NCI-H446 (cell line): ENCODE results near the gene ITGA11.

ENCODE experiments used
- DNase-seq, 2 experiments: peaks; one replicate each; lab custom pipeline; 2025; lab: John Stamatoyannopoulos, UW

ITGA11 gene

DNA sequence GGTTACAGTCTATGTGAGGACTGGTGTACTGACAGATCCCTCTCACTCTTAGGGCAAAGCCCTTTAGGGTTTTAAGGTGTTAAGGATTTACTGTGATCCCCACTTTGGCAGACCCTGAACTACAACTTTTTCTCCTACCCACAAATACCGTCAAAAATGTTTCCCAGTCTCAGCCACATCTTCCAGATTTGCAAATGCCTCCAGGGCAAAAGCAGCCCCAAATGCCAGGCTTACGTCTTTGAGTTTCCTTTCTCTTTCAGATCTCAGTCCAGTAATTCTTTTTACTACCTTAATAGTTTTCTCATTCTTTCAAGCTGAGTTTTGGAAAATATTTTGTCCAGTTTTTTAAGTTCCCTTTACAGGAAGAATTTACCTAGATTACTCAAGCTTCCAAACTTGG lies 13.4 kb upstream of the ITGA11 start:
- DNase-seq = no peak

DNA sequence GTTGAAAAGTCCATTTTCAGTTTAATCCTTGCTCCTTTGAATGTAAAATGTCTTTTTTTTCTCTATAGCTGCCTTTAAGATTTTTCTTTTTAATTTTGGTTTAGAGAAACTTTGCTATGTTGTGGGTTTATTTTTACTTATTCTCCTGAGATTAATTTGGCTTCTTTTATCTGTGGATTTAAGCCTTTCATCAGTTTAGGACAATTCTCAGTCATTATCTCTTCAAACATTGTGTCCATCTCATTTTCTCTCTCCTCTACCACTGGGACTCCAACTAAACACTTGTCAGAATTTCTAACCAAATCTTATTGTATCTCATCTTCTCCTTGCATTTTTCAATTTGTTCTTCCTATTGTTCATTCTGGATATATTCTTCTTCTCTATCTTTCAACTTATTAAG lies 12.4 kb upstream of the ITGA11 start:
- no peak for DNase-seq

DNA sequence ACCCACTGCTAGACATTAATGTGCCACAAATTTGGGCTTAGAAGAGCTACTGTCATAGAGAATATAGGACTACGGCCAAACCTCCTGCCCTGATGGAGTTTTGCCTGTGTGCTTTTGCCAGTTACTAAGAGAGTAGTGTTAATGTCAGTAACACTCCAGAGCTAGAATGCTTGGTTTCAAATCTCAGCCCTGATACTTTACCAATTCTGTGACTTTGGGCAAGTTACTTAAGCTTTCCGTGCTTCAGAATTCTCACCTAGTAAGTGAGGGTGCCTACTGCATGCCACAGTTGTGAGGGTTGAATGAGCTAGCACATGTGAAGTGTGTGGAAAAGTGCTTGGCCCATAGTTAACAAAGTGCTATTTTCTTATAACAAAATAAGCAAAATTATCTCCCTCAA lies 10.9 kb upstream of the ITGA11 start:
- DNase-seq = no peak

DNA sequence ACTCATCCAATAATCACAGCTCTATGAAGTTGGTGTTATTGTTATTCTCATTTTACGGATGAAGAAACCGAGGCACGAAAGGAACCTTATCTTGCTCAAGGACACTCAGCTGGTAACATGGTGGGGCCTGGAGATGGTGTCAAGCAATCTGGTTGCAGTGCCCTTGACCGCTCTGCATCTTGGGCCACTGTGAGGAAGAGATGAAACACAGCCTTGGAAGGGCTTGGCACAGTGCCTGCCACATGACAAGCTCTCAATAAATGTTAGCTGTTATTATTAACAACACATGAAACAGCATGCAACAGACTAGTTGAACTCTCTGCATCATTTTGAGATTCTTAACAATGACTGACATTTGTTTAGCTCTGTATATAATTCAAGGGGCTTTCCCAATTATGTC lies 10.1 kb upstream of the ITGA11 start:
- no peak for DNase-seq

DNA sequence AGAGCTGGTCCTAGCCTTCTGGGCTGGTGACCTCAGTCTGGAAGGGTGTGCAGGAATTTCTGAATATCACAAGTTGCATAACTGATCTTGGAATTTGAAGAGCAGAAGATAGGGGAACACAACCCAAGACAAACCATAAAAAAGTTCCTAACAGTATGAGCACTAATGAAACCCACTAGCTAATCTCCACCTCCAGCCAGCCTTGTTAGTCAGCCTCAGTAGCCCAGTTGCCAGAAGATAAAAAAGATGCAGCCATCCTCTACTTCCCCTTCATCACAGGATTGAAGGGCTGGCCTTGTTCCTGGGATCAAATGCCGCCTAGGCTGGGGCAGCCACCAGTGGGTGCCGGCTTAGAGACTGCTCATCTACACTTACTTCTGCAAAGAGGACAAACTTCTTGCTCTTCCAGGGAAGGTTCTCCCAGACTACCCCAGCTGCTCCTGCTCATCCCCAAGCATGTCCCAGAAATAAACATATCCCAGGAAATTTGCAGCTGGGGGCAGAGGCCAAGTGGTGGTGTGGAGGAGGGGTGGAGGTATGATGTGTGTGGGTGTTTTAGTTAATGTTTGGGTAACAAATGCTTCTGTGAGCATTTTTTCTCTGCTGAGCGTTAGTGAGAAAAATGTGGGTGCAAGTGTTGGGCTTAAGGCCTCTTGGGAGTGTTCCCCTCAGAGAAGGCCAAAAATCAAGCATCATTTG lies 9.2 kb upstream of the ITGA11 start:
- no peak for DNase-seq

DNA sequence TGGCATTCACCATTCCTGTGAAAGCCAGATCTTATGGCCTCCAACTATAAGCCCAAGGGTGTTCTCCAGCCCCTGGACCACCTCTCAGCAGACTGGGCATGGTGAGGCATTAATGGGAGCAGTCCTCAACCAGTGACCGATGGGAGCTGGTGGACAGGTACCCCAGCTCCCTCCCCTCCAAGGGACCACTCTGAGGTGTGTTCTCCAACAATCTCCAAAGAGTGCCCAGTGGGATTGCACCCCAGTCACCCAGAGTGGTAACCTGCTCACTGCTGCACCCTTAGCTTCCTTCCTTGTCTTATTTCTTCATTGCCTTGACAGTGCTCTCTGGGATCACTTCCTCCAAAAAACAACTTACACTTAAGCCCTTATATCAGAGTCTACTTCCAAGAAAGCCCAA lies 8.2 kb upstream of the ITGA11 start:
- DNase-seq = no peak

DNA sequence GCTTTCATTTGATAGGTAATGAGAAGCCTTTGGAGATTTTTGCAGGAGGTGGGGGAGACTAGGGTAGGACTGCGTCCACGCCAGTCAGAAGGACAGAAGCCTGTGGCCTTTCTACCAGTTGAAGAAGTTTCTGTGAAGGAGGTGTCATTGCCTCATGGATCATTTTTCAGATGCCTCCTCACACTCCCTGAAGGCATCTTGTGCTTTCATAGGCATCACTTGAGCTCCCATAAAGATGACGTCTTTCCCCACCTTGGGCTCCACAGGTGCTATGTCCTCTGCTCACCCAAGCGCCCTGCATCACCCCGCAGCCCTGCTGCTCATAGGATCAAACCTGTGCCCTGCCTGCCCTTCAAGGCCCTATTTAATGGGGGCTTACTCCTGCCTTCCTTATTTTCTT lies 7.5 kb upstream of the ITGA11 start:
- DNase-seq = no peak

DNA sequence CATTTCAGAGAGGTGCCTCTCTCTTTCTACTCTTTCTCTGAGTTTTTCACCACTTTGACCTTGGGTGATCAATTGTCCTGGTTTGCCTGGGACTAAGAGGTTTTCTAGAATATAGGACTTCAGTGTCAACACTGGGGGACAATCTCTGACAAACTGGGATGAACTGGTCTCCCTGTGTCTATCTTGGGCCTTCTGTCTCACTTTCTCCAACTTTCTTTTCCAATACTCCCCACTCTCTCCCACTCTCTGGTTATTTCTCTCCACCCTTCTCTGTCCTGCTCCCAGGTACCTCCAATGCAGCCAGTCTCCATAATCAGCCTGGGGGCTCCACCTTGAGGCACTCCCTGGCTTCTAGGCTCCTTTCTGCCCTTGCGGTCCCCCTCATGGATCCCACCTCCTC lies 4.7 kb upstream of the ITGA11 start:
- DNase-seq = no peak

DNA sequence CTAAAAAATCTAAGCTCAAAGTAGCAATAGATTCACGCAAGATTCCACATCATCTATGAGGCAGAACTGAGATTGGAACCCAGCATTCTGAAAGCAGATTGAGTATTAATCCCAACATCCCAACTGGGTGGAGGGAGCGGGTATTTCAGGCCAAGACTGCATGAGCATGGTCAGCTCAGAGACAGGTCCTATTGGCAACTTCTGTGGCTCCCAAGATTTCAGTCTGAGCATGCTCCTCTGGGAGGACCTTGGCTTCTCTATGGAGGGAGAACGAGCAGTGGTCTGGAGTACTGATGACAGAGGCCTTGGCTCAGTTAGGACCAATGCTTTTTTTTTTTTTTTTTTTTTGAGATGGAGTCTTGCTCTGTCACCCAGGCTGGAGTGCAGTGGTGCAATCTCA lies 4.0 kb upstream of the ITGA11 start:
- DNase-seq = no peak

DNA sequence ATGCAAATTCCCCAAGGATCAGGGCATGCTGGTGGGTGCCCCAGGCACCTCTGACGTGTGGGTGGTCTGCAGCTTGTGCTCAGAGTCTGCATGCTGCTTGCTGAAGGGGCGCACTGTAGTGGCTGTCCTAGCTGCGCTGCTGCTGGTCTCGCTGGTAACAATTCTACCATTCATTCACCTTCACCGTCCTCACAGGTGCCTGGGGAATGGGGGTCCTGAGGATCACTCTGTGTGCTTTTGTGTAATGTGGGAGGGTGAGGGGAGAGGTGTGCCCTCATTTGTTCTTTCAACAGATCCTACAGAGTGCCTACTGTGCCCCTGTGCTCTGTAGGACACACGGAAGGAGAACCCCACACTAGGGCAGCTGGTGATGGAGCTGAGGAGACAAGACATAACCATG lies 2.1 kb upstream of the ITGA11 start:
- no peak for DNase-seq

DNA sequence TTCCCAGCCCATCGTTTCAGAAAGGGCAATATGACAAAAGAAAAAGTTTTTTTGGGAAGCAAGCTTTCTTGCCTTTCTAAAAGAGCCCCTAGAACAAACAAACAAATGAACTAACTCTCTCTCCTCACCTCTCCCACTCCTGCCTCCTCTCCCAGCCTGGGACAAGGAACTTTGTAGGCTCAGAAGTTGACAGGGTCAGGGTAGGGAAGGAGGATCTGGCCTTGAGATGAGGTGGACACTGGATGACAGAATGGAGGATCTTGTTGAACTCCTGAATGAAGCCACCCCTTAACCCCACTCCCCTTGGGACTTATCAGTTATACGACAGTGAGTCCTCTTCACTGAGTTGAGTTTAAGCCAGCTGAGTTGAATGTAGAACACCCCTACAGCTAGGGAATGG lies 1.6 kb upstream of the ITGA11 start:
- DNase-seq = no peak

DNA sequence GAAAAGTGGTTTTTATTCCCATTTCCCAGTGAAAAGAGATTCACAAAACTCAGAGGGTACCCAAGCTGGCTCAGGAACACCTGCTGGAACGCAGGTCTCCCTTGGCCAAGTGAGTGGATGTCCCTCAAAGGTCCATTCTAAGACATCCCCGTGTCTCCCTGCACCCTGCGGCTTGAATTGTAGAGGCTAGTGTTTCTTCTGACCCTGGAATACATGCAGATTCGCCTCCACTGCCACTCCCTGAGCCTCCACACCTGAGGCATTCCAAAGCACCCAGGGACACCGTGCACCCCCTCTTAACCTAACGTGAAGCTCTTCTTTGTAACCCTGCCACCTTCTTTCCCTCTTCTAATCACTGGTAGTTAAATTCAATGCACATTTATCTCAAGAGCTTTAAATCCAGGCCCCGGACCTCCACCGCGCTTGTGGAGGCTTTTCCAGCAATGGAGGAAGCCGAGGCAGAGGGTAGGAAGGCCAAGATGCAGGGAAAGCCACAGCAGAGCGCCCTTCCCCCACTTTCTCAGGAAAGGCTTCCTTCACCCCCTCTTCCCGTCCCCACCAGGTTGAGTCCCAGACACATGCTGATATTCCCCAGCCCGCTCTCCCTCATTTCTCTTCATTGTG lies 590 bp upstream of the ITGA11 start:
- DNase-seq = no peak

DNA sequence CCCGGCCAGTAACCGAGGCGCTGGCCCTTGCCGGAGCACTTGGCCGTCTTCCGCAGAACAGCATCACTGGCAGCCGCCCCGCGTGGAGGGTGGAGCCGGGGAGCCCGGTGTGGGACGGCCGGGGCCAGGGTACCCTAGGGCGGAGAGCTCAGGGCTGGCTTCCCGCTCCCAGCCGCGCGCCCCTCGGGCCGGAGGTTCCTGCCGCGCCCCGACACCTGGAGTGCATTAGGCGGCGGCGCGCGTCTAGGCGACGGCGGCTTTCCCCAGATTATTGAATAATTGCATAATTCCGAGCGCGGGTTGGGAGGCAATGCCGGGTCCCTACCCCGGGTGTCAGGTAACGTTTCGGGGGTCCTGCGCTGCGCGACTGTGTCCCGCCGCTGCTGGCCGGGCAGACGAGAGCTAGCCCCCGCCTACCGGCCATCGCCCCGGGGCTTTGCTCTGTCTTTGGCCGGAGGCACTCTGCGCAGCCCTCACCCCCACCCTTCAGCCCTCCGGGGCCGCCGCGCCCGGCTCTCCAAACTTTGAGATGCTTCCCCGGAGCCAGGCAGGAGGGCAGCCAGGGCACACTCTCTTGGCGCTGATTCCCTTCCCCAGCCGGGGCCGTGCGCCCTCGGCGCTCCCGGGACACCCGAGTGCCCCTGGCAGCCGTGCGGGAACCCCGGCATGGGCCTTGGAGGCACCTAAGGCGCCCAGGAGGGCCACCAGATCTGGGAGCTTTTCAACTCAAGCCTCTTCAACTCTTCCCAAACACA lies 749 bp downstream of the ITGA11 start:
- no peak for DNase-seq

DNA sequence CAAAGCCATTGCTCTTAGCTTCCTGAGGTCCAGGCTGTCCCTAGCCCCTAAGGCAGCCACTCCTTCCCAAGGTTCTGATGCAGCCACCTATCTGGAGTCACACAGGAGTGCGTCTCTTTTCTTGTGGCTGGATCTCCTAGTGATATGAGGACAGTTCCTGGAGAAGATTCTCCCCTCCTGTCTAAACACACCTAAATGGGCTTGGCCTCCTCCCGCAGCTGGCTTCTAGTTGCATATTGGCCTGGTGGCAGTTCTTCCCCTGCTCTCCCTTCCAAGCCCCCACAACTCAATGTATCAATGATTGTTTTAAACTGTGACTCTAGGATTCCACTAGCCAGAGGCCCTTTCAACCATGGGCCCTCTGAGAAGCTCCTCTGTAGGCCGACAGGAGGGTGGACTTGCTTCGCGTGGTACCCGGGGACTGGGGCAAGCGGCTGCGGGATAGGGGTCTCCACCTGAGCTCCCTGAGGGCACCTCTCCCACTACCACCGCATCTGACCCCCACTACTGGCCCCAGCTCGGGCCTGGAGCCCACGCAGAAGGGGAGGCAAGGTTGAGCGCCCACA lies 1.4 kb downstream of the ITGA11 start:
- DNase-seq = no peak

DNA sequence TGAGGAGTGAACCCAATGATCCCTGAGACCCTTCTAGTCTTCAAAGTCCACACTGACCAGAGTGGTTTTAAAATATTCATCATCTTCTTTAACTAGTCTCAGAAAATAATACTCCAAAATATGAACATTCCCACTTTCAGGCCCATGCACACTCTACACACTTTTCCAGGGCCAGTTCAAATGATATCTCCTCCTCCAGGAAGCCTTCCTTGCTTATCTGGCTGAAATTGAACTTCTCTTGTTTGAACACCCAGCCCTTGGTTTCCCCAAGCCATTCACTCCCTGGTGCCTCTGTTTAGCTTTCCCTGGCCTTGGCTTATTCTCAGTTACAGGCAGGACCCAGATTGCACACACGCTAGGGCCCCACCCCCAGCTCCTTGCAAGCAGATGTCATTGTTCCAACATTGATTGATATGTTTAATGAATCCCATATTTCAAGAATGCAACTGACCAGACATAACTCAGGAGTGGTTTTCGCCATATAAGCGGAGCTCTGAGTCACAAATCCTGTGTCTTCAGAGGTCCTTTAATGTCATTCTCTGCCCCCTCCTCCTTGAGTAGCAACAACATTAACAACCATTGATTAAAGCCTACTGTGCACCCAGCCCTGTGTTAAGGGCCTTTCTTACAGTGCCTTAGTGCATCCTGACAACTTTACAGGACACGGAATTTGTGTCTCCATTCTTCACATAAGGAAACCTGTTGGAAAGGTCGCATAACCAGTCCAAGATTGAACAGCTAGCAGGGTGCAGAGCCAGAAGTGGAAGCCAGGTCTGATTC lies 2.1 kb downstream of the ITGA11 start:
- no peak for DNase-seq

DNA sequence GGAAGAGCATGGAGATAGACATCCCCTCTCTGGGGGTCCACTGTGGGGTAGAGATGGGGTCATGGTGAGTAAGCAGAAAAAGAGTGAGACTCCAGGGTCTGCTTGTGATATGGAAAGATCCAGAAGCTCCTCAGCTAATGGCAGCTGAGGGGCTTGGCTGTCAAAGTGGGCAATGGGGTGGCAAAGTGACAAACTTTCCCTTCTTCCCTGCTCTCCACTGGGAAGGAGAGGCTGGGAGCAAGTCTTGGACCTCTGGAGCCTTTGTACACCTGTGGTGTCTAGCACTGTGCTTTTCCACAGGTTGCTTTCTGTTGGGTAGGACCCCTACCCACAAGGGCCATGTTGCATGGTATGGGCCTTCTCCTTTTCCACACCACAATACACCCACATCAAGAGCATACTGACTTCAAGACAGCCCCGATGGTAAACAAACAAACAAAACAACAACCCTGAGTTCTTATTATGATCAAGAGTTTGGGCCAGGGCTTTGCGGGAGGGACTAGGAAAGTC lies 3.5 kb downstream of the ITGA11 start:
- no peak for DNase-seq

DNA sequence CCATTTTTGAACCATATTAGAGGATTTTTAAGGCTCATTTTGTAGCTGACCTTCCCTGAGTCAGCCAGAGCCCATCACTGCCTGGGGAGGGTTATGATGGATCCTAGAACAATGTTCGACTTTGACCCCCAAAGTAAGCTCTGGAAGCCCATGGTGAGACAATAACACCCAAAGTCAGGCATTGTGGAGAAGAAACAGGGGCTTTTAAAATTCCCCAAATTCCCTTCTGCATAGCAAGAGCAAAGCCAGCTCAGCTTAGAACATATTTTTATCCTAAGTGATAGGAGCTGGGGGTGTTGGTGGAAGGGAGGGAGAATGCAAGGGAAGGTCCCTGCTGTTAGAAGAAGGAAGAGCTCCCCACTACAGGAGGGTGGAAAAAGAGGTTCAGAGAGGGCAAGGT lies 4.0 kb downstream of the ITGA11 start:
- DNase-seq = no peak

DNA sequence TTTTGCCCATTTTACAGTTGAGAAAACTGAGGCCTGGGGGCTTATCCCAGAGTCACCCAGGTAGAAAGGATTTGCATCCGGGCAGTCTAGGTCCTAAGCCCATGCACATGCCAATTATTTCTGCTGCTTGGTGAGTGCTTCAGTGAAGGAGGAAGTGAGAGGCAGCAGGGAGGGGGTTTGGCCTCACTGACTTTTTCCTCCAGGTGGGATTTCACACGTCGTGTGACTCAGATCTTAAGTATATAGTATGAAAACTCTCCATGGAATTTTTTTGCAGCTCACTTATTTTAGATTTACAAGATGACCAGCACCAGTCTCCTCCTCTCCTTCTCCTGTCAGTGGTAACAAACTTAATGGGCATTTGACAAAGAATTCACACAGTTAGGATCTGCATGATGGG lies 4.6 kb downstream of the ITGA11 start:
- no peak for DNase-seq

DNA sequence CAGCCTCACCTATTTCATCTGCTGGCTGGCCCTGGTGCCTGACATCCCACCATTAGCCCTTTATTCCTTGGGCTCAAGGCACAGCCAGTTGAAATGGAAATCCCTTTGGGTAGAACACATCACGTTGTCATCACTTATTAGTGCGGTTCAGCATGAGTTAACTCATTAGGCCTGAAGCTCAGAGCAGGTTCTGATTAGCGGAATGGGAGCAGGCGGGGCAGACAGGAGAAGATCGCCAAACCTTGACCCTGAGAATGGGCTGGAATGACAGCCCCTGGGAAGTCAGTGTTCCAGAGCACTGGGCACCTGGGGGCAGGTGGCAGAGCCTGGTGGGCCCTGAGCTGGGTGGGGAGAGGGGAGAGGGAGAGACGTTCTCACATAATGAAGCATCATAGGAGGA lies 5.8 kb downstream of the ITGA11 start:
- DNase-seq = no peak

DNA sequence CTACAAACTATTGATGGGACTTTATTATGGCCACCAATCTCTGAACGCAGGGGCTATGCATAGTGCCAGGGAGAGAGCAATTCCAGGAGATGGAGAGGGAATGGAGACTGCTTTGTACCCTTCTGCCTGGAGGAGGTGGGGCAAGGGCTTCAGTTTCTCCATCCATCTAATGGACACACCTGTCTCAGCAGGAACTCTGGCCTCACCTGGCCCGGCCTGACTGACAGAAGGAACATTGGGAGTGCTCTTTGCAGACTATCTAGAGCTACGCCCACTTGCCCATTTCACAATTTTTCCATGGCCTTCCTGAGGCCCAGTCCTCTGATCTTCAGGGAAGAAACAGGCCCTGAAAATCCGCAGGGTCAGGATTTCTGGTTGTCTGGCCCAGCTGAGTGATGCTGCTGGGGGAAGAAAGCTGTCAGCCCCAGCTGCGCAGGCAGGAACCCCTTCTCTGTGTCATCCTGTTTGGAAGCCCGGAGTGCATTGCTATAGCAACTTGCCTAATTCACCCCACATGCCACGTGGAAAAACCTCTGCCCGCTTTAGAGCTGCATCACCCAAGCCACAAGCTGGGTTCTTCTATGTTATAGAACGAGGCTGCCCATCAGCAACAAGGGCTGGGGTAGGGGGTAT lies 6.4 kb downstream of the ITGA11 start:
- DNase-seq = no peak

DNA sequence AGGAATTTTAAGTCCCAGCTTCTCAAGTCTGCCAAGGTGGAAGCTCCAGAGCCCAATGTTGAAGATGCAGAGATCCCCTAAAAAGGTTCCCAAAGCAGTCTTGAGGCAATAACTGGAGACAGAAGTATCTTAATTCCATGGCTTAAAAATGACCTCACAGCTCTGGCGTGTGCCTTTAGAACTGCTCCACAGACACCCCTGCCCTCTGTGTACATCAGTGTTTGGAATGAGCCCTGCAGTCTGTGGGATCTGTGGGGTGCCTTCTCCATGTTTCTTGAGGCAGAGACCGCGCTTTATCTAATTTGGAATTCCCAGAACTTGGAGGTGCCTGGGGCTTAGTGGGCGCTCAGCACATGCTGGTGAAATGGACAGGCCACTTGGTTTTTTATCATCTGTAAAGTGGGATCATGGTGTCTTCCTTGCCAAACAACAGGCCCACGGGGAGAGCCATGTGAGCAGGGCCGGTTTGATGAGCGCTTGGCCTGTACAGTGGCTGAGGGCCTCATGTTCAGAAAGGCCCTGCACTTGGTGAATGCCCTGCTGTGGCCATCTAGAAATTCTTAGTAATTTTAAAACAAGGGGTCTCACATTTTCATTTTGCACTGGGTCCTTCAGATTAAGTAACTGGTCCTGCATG lies 7.1 kb downstream of the ITGA11 start:
- no peak for DNase-seq
